OCI-LY1 (cell line): Measurements from ENCODE around the gene GSTO1.
"Not testable (repeated sequence)": the region's sequence is repeated elsewhere in the genome, so short reads cannot be mapped to it uniquely, and the experiment has no call there.

Experiments
- H2AFZ ChIP-seq: fragments of 200-600 bp; sonication (generic), shearing (Covaris generic); 2 replicates; pipeline ENCODE4 v1.6.0; 2014; ENCODE audit warnings: antibody characterized with exemption, mild to moderate bottlenecking, low read length
- H3F3A ChIP-seq: fragments of 200-600 bp; sonication (generic), shearing (Covaris generic); 2 replicates; pipeline ENCODE4 v1.6.0; 2014; ENCODE audit warnings: mild to moderate bottlenecking, antibody characterized with exemption, low read length, moderate library complexity; ENCODE audit not compliant: insufficient read depth
- H3K27ac ChIP-seq: fragments of 200-600 bp; sonication (generic); 2 replicates; pipeline ENCODE4 v1.5.1; 2014; ENCODE audit warnings: low read length, mixed run types, mild to moderate bottlenecking, low read depth; ENCODE audit not compliant: poor library complexity, severe bottlenecking
- H3K27me3 ChIP-seq: fragments of 200-600 bp; sonication (generic); 2 replicates; pipeline ENCODE4 v1.6.0; 2014; ENCODE audit warnings: antibody characterized with exemption, mild to moderate bottlenecking, low read length, moderate library complexity; ENCODE audit not compliant: insufficient read depth
- H3K36me3 ChIP-seq: fragments of 200-600 bp; sonication (generic); 2 replicates; pipeline ENCODE4 v1.6.1; 2014; ENCODE audit warnings: mild to moderate bottlenecking, antibody characterized with exemption, low read length, moderate library complexity, mixed read lengths; ENCODE audit not compliant: insufficient read depth
- H3K4me1 ChIP-seq: fragments of 200-600 bp; sonication (generic); 2 replicates; pipeline ENCODE4 v1.5.1; 2014; ENCODE audit warnings: mild to moderate bottlenecking, low read length, moderate library complexity; ENCODE audit not compliant: insufficient read depth, severe bottlenecking
- H3K4me2 ChIP-seq: fragments of 200-600 bp; sonication (generic), shearing (Covaris generic); 2 replicates; pipeline ENCODE4 v1.6.1; 2014; ENCODE audit warnings: low read length
- H3K4me3 ChIP-seq: fragments of 200-600 bp; sonication (generic); 2 replicates; pipeline ENCODE4 v1.5.1; 2014; ENCODE audit warnings: low read length, low read depth, mild to moderate bottlenecking, mixed read lengths; ENCODE audit not compliant: poor library complexity, severe bottlenecking
- H3K79me2 ChIP-seq: fragments of 200-600 bp; shearing (Covaris generic); 2 replicates; pipeline ENCODE4 v1.6.1; 2016; ENCODE audit warnings: mixed run types, low read length, mixed read lengths; ENCODE audit not compliant: insufficient read depth
- H3K9ac ChIP-seq: fragments of 200-600 bp; sonication (generic), shearing (Covaris generic); 2 replicates; pipeline ENCODE4 v1.6.1; 2014; ENCODE audit warnings: mild to moderate bottlenecking, low read length, mixed read lengths
- H3K9me2 ChIP-seq: fragments of 200-600 bp; sonication (generic), shearing (Covaris generic); 2 replicates; pipeline ENCODE4 v1.6.1; 2014; ENCODE audit warnings: low read depth, mild to moderate bottlenecking, low read length, mixed read lengths
- H3K9me3 ChIP-seq: fragments of 200-600 bp; shearing (Covaris generic); 2 replicates; pipeline ENCODE4 v1.6.1; 2014; ENCODE audit warnings: low read length, mixed read lengths
- H4K20me1 ChIP-seq: fragments of 200-600 bp; sonication (generic), shearing (Covaris generic); 2 replicates; pipeline ENCODE4 v1.6.0; 2016; ENCODE audit warnings: mild to moderate bottlenecking, low read length; ENCODE audit not compliant: insufficient read depth
- EZH2 ChIP-seq: fragments of 200-600 bp; sonication (generic), shearing (Covaris generic); IDR thresholded peaks from 2 replicates; pipeline ENCODE4 v1.8.0; 2017; ENCODE audit warnings: borderline replicate concordance, mixed run types, mild to moderate bottlenecking, antibody characterized with exemption, low read length, moderate library complexity, mixed read lengths
- TF ChIP-seq, protein P1 (sequence below): fragments of 200-600 bp; sonication (generic), shearing (Covaris generic); IDR thresholded peaks from 2 replicates; pipeline ENCODE4 v1.5.1; 2017; ENCODE audit warnings: mild to moderate bottlenecking, antibody characterized with exemption, low read length, moderate library complexity, mixed read lengths

GSTO1 gene

DNA sequence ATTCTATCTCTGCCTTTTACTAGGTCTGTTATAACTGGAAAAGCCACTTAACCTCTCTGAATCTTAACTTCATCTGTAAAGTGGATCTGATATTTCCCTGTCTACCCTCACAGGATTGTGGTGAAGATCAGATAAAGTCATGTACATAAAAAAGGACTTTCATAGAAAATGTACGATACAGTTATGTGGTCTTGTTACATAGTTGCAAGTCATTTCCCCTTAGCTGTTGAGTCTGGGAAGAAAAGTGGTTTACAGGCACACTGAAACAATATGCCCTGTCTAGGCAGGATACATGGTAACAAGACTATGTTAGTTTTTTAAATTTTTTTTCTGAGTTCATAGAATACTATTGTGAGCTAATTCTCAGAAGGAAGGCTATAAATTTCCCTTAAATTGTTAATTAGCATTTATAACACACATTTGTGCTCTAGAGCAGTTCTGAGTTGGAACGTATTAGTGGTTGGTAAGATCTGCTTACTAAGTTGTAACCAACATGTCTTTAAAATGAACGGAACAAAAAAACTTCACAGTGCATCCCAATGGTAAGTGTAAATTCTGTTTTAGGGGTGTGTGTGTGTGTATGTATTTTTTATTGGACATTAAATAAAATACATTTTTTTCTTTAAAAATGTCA lies 7.1 kb upstream of the GSTO1 start:
- no peak for TF ChIP-seq EZH2
- TF ChIP-seq, protein P1, sequence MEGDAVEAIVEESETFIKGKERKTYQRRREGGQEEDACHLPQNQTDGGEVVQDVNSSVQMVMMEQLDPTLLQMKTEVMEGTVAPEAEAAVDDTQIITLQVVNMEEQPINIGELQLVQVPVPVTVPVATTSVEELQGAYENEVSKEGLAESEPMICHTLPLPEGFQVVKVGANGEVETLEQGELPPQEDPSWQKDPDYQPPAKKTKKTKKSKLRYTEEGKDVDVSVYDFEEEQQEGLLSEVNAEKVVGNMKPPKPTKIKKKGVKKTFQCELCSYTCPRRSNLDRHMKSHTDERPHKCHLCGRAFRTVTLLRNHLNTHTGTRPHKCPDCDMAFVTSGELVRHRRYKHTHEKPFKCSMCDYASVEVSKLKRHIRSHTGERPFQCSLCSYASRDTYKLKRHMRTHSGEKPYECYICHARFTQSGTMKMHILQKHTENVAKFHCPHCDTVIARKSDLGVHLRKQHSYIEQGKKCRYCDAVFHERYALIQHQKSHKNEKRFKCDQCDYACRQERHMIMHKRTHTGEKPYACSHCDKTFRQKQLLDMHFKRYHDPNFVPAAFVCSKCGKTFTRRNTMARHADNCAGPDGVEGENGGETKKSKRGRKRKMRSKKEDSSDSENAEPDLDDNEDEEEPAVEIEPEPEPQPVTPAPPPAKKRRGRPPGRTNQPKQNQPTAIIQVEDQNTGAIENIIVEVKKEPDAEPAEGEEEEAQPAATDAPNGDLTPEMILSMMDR: no peak
- no peaks in the 10 kb centered on the region for H3K79me2 ChIP-seq
- no peak overlapping the region for H3K27ac ChIP-seq
- no peaks in the 10 kb centered on the region for H3F3A ChIP-seq
- H3K36me3 ChIP-seq: no peaks in the 10 kb centered on the region
- H3K9ac ChIP-seq: no peak overlapping the region
- H3K9me2 ChIP-seq: no peaks in the 10 kb centered on the region; the same call in 1 of the 2 replicates
- H3K4me1 ChIP-seq: no peaks in the 10 kb centered on the region
- H3K4me3 ChIP-seq: no peak overlapping the region
- no peaks in the 10 kb centered on the region for H4K20me1 ChIP-seq
- H2AFZ ChIP-seq: no peak overlapping the region
- H3K4me2 ChIP-seq: no peak overlapping the region
- peaks cover 13% of the 10 kb centered on the region; the same call in 1 of the 2 replicates for H3K9me3 ChIP-seq
- H3K27me3 ChIP-seq: no peaks in the 10 kb centered on the region

DNA sequence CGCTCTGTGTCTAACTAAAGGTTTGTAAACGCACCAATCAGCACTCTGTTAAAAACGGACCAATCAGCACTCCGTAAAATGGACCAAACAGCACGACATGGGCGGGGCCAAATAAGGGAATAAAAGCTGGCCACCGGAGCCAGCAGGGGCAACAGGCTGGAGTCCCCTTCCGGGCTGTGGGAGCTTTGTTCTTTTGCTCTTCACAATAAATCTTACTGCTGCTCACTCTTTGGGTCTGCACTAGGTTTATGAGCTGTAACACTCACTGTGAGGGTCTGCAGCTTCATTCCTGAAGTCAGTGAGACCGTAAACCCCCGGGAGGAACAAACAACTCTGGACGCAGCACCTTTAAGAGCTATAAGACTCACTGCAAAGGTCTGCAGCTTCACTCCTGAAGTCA lies 5.8 kb upstream of the GSTO1 start:
- not testable (repeated sequence) for H3K36me3 ChIP-seq, H2AFZ ChIP-seq, H3K4me3 ChIP-seq, H3F3A ChIP-seq, H3K79me2 ChIP-seq, H3K9ac ChIP-seq, H3K9me2 ChIP-seq, H3K4me2 ChIP-seq, H3K27ac ChIP-seq, H3K27me3 ChIP-seq, H4K20me1 ChIP-seq, H3K4me1 ChIP-seq
- peaks cover 13% of the 10 kb centered on the region; the same call in 1 of the 2 replicates for H3K9me3 ChIP-seq

DNA sequence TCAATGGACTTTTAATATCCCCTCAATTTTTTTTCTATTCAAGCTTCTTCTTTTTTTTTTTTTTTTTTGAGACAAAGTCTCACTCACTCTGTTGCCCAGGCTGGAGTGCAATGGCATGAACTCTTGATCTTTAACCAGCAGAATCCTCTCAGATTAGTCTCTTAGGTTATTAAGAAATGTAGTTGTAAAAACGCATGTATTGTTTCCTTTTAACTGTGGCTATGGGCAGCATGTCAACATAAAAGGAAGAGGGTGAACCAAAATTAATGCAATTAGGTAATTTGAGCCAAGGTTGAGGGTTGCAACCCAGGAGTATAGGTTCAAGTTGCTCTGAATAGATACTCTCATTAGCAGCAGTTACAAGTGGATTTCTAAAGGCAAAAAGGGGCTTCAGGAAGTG lies 4.3 kb upstream of the GSTO1 start:
- Histone ChIP-seq H3K4me2 (no peak overlapping the region), H3K4me3 (no peak overlapping the region), H2AFZ (no peak overlapping the region), H3K79me2 (no peaks in the 10 kb centered on the region), H3K36me3 (no peaks in the 10 kb centered on the region; the same call in 1 of the 2 replicates), H3K9me3 (peaks cover 13% of the 10 kb centered on the region; the same call in 1 of the 2 replicates), H4K20me1 (no peaks in the 10 kb centered on the region), H3K27me3 (no peaks in the 10 kb centered on the region), H3F3A (no peaks in the 10 kb centered on the region), H3K9me2 (no peaks in the 10 kb centered on the region; the same call in 1 of the 2 replicates), H3K4me1 (peaks cover 3% of the 10 kb centered on the region), H3K9ac (no peak overlapping the region), H3K27ac (no peak overlapping the region)
- TF ChIP-seq EZH2: no peak
- TF ChIP-seq, protein P1: no peak

DNA sequence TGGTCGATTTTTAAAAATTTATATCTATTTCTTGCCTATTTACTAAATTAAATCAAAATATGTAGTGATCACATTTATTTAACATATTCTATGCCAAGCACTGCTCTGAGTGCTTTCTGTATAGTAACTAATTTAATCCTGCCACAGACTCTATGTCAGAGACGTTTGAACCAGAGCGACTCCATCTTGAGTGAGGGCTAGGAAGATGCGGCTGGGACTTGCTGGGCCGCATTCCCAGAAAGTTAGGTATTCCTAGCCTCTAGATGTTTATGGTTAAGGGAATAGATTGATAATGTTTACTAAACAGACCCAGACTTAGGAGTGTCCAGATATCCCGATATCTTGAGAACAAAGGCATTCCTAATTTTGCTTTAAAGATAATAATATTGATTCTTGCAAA lies 3.2 kb upstream of the GSTO1 start:
- Histone ChIP-seq H2AFZ (no peak overlapping the region), H3K9ac (no peak overlapping the region), H3F3A (no peaks in the 10 kb centered on the region), H3K36me3 (no peaks in the 10 kb centered on the region; the same call in 1 of the 2 replicates), H3K27ac (no peak overlapping the region), H3K4me3 (no peak overlapping the region), H3K4me2 (no peak overlapping the region), H3K27me3 (no peaks in the 10 kb centered on the region), H3K9me2 (no peaks in the 10 kb centered on the region; the same call in 1 of the 2 replicates), H4K20me1 (no peaks in the 10 kb centered on the region), H3K4me1 (peaks cover 13% of the 10 kb centered on the region), H3K79me2 (no peaks in the 10 kb centered on the region), H3K9me3 (peaks cover 9% of the 10 kb centered on the region; the same call in 1 of the 2 replicates)
- no peak for TF ChIP-seq EZH2
- TF ChIP-seq, protein P1: no peak
